Dedifferentiated amniotic fluid mesenchymal stem cell (primary cell): Measurements from ENCODE around the gene MPL.

Source experiments
- DNase-seq: peaks from one replicate; pipeline ENCODE4 v3.0.0-alpha.2; 2016; ENCODE audit errors: extremely low spot score

Gene MPL

DNA sequence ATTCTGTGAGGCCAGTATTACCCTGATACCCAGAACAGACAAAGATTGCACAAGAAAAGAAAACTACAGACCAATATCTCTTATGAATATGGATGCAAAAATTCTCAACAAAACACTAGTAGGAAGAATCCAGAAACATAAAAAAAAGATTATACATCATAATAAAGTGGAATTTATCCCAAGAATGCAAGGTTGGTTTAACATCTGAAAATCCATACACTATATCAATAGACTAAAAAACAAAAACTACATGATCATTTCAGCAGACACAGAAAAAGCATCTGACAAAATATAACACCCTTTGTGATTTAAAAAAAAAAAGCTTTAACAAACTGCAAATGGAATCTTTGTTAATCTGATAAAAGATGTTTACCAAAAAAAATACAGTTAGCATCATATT, 12.2 kb upstream of the MPL start:
- no peak for DNase-seq

GRCh38 chr1:43327549-43328292, 9.9 kb upstream of the MPL start:
- no peak for DNase-seq

DNA sequence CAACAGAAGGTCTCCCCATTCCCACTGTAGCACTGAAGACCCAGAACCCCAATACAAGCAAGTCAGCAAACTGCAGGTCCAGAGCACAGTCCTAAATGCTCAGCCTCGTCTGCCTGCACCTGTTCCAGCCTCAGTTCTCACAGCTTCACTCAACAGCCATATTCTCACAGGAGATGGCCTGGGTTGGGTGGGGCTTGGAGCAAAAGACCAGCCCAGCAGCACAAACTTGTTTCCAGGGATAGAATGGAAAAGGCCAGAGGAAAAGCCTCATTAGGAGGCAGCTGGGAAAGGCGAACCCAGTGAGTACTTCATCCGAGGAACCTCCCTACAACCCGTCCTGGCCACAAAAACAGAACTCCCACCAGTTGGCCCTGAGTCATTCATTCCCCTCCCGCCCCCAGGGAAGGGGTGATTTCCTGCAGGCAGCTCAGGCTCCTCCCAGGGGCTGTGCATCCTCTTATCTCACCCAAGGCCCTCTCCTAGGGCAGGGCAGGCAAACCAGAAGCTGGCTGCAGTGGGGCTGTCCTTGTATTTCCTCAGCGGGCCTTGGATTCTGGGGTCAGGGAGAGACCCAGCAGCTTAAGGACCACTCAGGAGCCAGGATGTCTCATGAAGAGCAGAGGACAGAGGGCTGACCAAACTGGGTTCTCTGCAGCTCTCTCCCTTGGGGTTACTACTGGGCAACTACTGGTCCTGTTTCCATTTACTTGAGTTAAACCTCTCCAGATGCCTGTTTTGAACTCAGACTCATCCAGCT, 7.4 kb upstream of the MPL start:
- DNase-seq = peak; percentile 23

DNA sequence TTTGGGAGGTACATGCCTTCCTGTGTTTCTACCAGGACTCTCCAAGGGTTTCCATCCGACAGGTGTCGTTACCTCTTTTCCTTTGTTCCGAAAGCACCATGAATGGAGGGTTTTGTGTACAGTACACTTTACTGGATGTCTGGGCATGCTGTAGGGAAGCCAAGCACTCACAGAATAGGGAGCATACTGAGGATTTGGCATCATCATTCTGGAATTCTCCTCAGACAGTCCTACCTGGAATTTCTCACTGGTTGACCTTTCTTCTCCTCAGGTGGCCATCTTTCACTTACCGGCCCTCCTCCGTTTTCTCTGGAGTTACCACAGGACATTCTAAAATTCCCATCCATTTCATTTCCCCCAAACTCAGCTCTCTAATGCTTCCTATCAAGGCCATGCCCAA, 5.9 kb upstream of the MPL start:
- no peak for DNase-seq

GRCh38 chr1:43334453-43335205, 3.0 kb upstream of the MPL start:
- DNase-seq = no peak

DNA sequence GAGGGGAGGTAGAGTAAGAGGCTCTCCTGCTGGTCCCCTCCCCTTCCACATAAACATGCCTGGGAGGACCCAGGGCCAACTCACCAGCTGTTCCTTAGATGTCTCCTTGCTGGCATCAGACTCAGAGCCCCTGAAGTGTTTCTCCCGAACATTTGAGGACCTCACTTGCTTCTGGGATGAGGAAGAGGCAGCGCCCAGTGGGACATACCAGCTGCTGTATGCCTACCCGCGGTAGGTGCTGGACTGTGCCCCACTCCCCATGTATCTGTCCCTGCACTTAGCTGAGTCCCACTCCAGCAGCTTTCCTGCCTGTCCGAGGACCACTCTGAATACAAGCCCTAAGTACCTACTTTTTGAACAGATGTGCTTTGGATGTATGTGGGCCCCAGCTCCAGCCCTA, 383 bp downstream of the MPL start:
- no peak for DNase-seq

GRCh38 chr1:43339584-43340232, 2.1 kb downstream of the MPL start:
- DNase-seq = no peak

DNA sequence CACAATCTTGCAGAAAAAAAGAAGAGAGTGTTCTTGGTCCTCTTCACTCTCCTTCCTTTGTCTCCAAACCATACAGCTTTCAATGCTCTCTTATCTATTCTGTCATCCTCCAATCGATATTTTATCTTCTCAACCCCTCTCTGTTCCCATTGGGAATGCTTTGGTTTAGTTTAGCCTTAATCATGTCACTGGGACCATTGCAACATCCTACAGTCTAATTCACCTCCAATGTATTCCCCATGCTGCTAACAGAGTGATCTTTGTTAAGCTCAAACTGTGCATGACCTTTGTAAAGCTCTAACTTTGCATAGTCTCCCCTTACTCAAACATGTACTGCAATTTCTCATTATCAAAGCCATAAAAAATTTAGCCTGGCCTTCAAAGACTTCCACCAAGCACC, 2.9 kb downstream of the MPL start:
- DNase-seq = no peak

GRCh38 chr1:43344267-43344850, 6.7 kb downstream of the MPL start:
- DNase-seq = no peak

GRCh38 chr1:43345120-43345519, 7.5 kb downstream of the MPL start:
- DNase-seq = no peak

- DNase-seq = no peak
These were observed 9.0 kb downstream of the MPL start for GRCh38 chr1:43346636-43347035.

DNA sequence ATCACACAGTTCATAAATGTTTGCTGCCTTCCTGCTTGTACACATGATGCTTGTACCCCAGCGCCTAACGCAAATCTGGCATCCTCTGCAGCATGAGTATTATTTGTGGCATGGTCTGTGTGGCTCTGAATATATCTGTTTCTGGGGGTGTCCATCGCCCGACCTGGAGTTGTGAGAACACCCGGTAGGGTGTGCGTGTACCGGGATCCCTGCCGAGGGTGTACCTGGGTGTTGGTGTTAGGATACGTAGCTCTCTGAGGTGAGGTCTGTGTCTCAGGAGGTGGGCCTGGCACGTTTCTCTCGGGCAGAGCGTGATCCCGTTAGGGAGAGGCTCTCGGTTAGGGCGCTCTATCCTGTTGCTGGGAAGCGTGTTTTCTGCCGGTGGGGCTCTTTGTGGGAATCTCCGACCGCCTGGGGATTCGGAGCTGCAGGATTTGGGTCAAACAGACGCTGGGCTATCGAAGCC, 10.8 kb downstream of the MPL start:
- DNase-seq = no peak

DNA sequence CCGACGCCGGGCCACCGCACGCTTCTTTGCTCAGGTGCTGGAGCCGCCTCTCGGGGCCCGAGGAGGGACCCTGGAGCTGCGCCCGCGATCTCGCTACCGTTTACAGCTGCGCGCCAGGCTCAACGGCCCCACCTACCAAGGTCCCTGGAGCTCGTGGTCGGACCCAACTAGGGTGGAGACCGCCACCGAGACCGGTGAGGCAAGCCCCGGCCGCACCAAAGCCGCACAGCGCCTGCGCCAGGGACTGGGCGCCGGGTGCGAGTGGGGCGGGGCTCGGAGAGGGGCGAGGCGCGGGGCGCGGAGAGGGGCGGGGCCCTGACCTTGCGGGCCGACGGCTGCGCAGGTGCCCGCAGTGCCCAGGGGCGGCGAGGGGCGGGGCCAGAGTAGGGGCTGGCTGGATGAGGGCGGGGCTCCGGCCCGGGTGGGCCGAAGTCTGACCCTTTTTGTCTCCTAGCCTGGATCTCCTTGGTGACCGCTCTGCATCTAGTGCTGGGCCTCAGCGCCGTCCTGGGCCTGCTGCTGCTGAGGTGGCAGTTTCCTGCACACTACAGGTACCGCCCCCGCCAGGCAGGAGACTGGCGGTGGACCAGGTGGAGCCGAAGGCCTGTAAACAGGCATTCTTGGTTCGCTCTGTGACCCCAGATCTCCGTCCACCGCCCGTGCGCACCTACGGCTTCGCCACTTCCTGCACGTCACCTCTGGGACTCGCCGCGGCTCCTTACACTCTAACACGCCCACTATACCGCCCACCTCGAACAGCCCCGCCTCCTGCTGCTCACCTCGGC, 11.4 kb downstream of the MPL start:
- DNase-seq = no peak

DNA sequence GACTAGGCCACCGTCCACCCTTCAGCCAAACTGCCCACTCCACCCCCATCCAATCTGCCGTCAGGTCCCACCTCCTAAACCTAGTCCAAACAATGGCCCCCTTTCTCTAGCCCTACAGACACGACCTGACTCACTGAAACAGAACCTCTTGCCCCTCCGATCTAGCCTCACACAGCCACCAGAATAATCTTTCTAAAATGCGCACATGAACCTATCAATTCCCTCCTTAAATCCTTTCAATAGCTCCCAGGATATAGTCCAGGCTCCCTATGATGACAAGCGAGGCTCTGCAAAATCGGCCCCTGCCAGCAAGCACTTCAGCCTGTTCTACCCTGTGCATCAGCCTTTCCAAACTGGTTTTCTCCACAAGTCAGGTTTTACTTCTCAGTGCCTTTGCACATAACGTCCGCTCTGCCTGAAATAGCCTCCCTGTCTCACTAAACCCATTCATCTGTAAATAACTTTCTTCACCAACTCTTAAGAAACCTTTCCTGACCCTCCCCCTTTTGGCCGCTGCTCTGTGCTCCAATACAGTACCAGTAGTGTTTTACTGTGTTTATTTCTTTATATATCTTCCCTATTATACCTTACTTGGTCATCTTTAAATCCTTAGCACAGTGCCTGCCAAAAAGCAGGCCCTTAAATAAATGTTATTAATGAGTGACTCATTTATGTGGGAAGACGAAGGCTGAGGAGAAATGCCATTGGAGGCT, 12.1 kb downstream of the MPL start:
- no peak for DNase-seq

DNA sequence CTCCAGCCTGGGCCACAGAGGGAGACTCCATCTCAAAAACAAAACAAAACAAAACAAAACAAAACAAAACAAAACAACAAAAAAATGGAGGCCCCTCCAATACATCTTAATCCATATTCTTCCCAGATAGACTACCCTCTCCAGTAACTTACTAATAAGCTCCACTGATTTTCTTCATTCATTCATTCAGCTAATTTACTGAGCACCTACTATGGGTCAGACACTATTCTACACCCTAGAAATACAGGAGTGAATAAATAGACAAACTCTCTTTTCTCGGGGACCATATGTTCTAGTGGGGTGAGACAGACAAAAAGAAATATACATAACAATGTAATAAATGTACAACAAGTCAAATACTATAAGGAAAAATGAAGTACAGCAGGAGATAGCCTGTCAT, 13.4 kb downstream of the MPL start:
- DNase-seq = no peak

GRCh38 chr1:43351421-43352350, 14.1 kb downstream of the MPL start:
- DNase-seq = no peak

DNA sequence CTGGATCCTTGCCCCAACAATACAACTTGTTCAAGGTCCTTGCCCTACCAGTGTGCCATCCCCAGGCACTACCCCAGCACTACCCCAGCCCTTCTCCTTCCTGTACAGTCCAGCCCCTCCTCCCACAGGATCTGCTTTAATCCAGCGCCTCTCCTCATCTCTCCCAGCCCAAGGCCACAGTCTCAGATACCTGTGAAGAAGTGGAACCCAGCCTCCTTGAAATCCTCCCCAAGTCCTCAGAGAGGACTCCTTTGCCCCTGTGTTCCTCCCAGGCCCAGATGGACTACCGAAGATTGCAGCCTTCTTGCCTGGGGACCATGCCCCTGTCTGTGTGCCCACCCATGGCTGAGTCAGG, 14.7 kb downstream of the MPL start:
- no peak for DNase-seq

DNA sequence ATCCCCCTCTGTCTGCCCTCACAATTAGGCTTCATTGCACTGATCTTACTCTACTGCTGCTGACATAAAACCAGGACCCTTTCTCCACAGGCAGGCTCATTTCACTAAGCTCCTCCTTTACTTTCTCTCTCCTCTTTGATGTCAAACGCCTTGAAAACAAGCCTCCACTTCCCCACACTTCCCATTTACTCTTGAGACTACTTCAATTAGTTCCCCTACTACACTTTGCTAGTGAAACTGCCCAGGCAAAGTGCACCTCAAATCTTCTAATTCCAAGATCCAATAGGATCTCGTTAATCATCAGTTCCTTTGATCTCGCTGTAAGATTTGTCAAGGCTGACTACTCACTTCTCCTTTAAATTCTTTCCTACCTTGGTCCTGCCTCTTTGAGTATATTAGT, 15.3 kb downstream of the MPL start:
- DNase-seq = no peak

DNA sequence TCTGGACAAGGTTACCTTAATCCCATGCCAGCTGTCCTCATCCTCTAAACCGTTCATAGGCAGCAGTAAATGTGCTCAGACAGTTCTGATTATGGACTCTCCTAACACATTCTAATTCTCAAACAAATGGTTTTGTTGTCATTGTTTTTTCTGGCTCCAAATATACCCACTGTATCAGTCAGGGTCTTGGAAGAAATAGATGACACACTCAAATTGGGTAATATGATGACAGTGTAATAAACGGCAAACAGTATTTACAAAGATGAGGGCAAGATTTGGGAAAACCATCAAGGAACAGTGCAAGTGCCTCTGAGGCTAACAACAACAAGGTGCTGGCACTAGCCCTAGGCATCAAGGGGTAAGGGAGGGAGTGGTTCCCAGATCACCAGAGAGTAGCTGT, 16.9 kb downstream of the MPL start:
- DNase-seq = no peak
